ENCODE data around the gene INCA1.
A peak's percentile ranks its signal among the peaks of the same experiment; 100 is the strongest.

- peak in 3 of 11 experiments; percentile 8 to 23 (median 12) for TF ChIP-seq CTCF (IDR thresholded peaks at IDR 0.05 in 8 of 11, conservative IDR thresholded peaks at IDR 0.05 in 3 of 11)
- TF ChIP-seq POLR2AphosphoS5 (IDR thresholded peaks at IDR 0.05): peak; percentile 93 to 98 (median 96)
Observed at GRCh38 chr17:4967539-4968485, 29.5 kb downstream of the INCA1 start, which contains the start of gene SPAG7.
